H7 (cell line): ENCODE data around the gene CCDC197. TPM values are rescaled to one million over a fixed set of nuclear protein-coding genes. Genes with fewer than 3 reads are reported as not detected.

Experiments
- DNase-seq: peaks from one replicate; pipeline ENCODE4 v3.0.0; 2012
- H3K27me3 ChIP-seq: 2 replicates; pipeline ENCODE4 v1.6.0; 2011; ENCODE audit warnings: mild to moderate bottlenecking, low read length; ENCODE audit not compliant: control insufficient read depth, insufficient read depth
- H3K36me3 ChIP-seq: replicated peaks from 2 replicates; pipeline ENCODE4 v1.5.1; 2011; ENCODE audit warnings: low read length; ENCODE audit not compliant: control insufficient read depth, insufficient read depth
- H3K4me3 ChIP-seq: 2 replicates; pipeline ENCODE4 v1.5.1; 2011; ENCODE audit warnings: low read depth, mild to moderate bottlenecking, control low read depth, low read length, moderate library complexity; ENCODE audit not compliant: insufficient read depth
- total RNA-seq: library from RNA; depleted of rRNA; stranded (reverse); fragments of >200 nt; shearing (Covaris generic); gene quantifications from 2 replicates; pipeline ENCODE4 v1.2.3, GENCODE V29; 2014

CCDC197 gene
- total RNA-seq, 1 experiment from 2014 or later, result not detected

GRCh38 chr14:93957751-93958566 is 39.1 kb upstream of the CCDC197 start:
- no peaks in the 10 kb centered on the region for H3K27me3 ChIP-seq
- no peaks in the 10 kb centered on the region for H3K36me3 ChIP-seq
- no peak for DNase-seq
- H3K4me3 ChIP-seq, result no peak overlapping the region

- Histone ChIP-seq H3K36me3 (no peaks in the 10 kb centered on the region), H3K27me3 (no peaks in the 10 kb centered on the region), H3K4me3 (no peak overlapping the region)
- DNase-seq, result no peak
Observed at GRCh38 chr14:93958567-93959238, 38.4 kb upstream of the CCDC197 start.

- Histone ChIP-seq H3K36me3 (no peaks in the 10 kb centered on the region), H3K27me3 (no peaks in the 10 kb centered on the region), H3K4me3 (no peak overlapping the region)
- DNase-seq, result peak; percentile 88
Observed at GRCh38 chr14:93959239-93960107, 37.6 kb upstream of the CCDC197 start.

- H3K36me3 ChIP-seq, result no peaks in the 10 kb centered on the region
- no peak overlapping the region for H3K4me3 ChIP-seq
- no peaks in the 10 kb centered on the region for H3K27me3 ChIP-seq
- no peak for DNase-seq
Observed at GRCh38 chr14:93960108-93960475, 37.0 kb upstream of the CCDC197 start.

GRCh38 chr14:93960774-93961438 is 36.2 kb upstream of the CCDC197 start:
- H3K36me3 ChIP-seq, result no peaks in the 10 kb centered on the region
- no peak overlapping the region for H3K4me3 ChIP-seq
- H3K27me3 ChIP-seq, result no peaks in the 10 kb centered on the region; the same call in 1 of the 2 replicates
- no peak for DNase-seq

GRCh38 chr14:93961620-93962019 is 35.5 kb upstream of the CCDC197 start:
- H3K27me3 ChIP-seq, result no peaks in the 10 kb centered on the region; the same call in 1 of the 2 replicates
- H3K36me3 ChIP-seq, result no peaks in the 10 kb centered on the region
- H3K4me3 ChIP-seq, result no peak overlapping the region
- no peak for DNase-seq

GRCh38 chr14:93962701-93963601 is 34.1 kb upstream of the CCDC197 start:
- H3K36me3 ChIP-seq, result no peaks in the 10 kb centered on the region
- DNase-seq, result no peak

GRCh38 chr14:93963692-93964091 is 33.4 kb upstream of the CCDC197 start:
- no peak overlapping the region for H3K4me3 ChIP-seq
- H3K27me3 ChIP-seq, result no peaks in the 10 kb centered on the region; the same call in 1 of the 2 replicates
- DNase-seq, result no peak
- no peaks in the 10 kb centered on the region for H3K36me3 ChIP-seq

More at GRCh38 chr14:93962701-93963601, 34.1 kb upstream of the CCDC197 start:
- Histone ChIP-seq H3K4me3 (no peak overlapping the region), H3K27me3 (no peaks in the 10 kb centered on the region; the same call in 1 of the 2 replicates)

GRCh38 chr14:93964281-93964680 is 32.8 kb upstream of the CCDC197 start:
- Histone ChIP-seq H3K36me3 (no peaks in the 10 kb centered on the region), H3K27me3 (no peaks in the 10 kb centered on the region; the same call in 1 of the 2 replicates), H3K4me3 (no peak overlapping the region)
- DNase-seq, result no peak

- Histone ChIP-seq H3K27me3 (no peaks in the 10 kb centered on the region; the same call in 1 of the 2 replicates), H3K4me3 (no peak overlapping the region), H3K36me3 (no peaks in the 10 kb centered on the region)
- DNase-seq, result no peak
Observed at GRCh38 chr14:93964820-93965286, 32.2 kb upstream of the CCDC197 start.

- H3K36me3 ChIP-seq, result no peaks in the 10 kb centered on the region
- no peaks in the 10 kb centered on the region; the same call in 1 of the 2 replicates for H3K27me3 ChIP-seq
- no peak for DNase-seq
- no peak overlapping the region for H3K4me3 ChIP-seq
Observed at GRCh38 chr14:93965287-93965821, 31.7 kb upstream of the CCDC197 start.

GRCh38 chr14:93965946-93966474 is 31.1 kb upstream of the CCDC197 start:
- Histone ChIP-seq H3K36me3 (no peaks in the 10 kb centered on the region), H3K27me3 (no peaks in the 10 kb centered on the region; the same call in 1 of the 2 replicates), H3K4me3 (no peak overlapping the region)
- DNase-seq, result no peak
